Measurements from ENCODE around the gene GSK3B. TPM values are rescaled to one million over a fixed set of nuclear protein-coding genes. Genes with fewer than 3 reads are reported as not detected.

The GSK3B gene
- total RNA-seq, 2 donors from 2014 or later: 36.7 to 47.9 TPM

DNA sequence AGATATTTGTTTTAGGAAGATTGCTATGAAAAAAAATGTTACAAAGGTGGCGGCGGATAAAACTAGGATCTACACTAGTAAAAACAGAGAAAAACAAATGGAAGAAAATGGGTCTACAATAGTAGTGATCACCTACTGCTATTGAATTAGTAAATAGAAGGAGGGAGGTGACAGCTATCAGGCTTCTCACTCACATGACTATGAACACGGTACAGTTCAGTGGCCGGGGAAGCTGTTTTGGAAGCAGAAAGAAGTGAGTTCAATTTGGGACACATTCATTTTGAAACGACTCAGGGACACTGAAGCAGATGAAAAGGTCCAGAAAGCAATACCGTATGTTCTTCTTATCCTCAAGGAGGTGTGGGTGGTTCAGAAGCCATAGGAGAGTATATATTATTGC is 138.3 kb downstream of the GSK3B start:
- intact Hi-C loops (cut with DNase I): no loop called here
- DNase-seq (ENCODE audit: low spot score): no peak

DNA sequence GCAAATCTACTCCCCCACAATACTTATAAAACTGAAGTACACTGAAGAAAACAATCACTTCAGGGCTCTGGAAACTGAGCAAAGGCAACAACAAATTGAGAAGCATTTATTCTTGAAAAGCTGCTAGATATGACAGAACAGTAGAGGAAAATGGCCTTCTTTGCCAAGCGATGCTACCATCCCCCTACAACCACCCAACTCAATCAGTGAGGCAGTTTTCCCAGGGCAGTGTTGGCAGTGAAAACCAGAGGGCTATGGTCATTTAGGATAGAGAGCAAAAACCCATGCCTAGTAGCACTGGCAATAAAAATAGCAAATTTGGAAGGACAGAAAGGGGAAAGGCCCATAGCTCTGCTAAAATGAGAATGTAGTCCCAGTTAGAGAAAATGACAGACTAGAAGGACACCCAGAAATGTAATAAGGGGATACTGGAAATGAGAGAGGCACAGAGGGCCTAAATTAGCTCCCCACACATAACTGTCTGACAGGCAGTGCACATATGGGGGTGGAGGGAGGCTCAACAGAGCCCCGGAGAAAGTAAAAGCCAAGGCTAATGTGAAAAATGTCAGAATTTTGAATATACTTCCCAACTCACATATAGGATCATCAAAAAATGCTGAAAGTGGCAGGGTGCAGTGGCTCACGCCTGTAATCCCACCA is 143.5 kb downstream of the GSK3B start:
- WGBS: 95% methylated on average over 3 of the region's 3 CpGs
- intact Hi-C loops (cut with DNase I): no loop called here
- no peaks in the 10 kb centered on the region for H3K9me3 ChIP-seq

More for the DNA sequence above, 138.3 kb downstream of the GSK3B start:
- Histone ChIP-seq H3K36me3 (no peaks in the 10 kb centered on the region), H3K4me3 (no peak overlapping the region), H3K9me3 (no peaks in the 10 kb centered on the region), H3K4me1 (replicated peaks) (no peaks in the 10 kb centered on the region), H3K27ac (no peak overlapping the region), H3K27me3 (replicated peaks; ENCODE audit: insufficient read depth) (no peaks in the 10 kb centered on the region)
- TF ChIP-seq POLR2A (IDR thresholded peaks at IDR 0.05) (no peak), POLR2AphosphoS5 (IDR thresholded peaks at IDR 0.05) (no peak)
- TF ChIP-seq, protein P1, sequence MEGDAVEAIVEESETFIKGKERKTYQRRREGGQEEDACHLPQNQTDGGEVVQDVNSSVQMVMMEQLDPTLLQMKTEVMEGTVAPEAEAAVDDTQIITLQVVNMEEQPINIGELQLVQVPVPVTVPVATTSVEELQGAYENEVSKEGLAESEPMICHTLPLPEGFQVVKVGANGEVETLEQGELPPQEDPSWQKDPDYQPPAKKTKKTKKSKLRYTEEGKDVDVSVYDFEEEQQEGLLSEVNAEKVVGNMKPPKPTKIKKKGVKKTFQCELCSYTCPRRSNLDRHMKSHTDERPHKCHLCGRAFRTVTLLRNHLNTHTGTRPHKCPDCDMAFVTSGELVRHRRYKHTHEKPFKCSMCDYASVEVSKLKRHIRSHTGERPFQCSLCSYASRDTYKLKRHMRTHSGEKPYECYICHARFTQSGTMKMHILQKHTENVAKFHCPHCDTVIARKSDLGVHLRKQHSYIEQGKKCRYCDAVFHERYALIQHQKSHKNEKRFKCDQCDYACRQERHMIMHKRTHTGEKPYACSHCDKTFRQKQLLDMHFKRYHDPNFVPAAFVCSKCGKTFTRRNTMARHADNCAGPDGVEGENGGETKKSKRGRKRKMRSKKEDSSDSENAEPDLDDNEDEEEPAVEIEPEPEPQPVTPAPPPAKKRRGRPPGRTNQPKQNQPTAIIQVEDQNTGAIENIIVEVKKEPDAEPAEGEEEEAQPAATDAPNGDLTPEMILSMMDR (IDR thresholded peaks at IDR 0.05): no peak
- 94% methylated on average over 6 of the region's 6 CpGs for WGBS

DNA sequence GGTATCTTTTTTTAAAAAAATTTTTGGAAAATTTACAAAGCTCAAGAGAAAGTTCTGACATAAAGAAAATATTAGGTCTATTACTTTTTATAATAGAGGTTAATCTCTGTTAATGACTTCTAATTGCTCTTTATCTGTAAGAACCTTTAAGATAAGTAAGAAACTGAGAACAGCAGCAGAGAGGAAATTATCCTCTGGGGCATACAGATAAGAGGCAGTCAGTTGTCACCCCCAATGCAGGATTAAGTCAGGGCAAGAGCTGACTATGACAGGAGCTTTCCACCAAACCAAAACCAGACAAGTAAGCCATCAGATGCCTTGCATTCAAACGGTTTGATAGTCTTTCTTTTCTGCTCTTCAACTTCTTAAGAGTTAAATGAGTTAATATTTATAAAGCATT is 149.0 kb downstream of the GSK3B start:
- H3K36me3 ChIP-seq: no peaks in the 10 kb centered on the region
- H3K4me3 ChIP-seq: no peak overlapping the region
- H3K9me3 ChIP-seq: no peaks in the 10 kb centered on the region
- no peaks in the 10 kb centered on the region for H3K27me3 ChIP-seq (replicated peaks; ENCODE audit: insufficient read depth)
- intact Hi-C loops (cut with DNase I): no loop called here
- no peaks in the 10 kb centered on the region for H3K4me1 ChIP-seq (replicated peaks)
- no peak for DNase-seq (ENCODE audit: low spot score)
- 21% methylated on average over 1 of the region's 1 CpG for WGBS
- no peak overlapping the region for H3K27ac ChIP-seq
- TF ChIP-seq, protein P1 (IDR thresholded peaks at IDR 0.05): no peak
- TF ChIP-seq POLR2A (IDR thresholded peaks at IDR 0.05): no peak
- no peak for TF ChIP-seq POLR2AphosphoS5 (IDR thresholded peaks at IDR 0.05)

More for the DNA sequence above, 143.5 kb downstream of the GSK3B start:
- TF ChIP-seq, protein P1 (IDR thresholded peaks at IDR 0.05): no peak
- no peak for TF ChIP-seq POLR2AphosphoS5 (IDR thresholded peaks at IDR 0.05)
- no peak for TF ChIP-seq POLR2A (IDR thresholded peaks at IDR 0.05)
- Histone ChIP-seq H3K27me3 (replicated peaks; ENCODE audit: insufficient read depth) (no peaks in the 10 kb centered on the region), H3K36me3 (no peaks in the 10 kb centered on the region), H3K4me1 (replicated peaks) (no peaks in the 10 kb centered on the region), H3K27ac (no peak overlapping the region), H3K4me3 (no peak overlapping the region)
- no peak for DNase-seq (ENCODE audit: low spot score)

DNA sequence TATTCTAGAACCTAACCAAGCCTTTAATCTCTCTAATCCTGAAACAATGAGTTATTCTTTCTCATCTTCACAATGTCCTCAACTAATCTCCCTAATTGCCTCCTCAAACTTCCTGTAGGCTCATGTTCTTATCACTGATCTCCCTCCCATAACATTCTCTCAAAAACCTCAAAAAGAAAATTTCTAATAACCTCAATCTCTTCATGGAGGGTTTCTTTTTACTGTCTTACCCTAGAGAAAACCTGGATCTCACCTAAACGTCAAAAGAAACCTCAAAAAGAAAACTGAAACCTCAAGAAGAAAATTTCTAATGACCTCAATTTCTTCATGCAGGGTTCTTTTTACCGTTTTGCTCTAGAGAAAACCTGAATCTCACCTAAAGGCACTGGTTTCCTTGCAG is 150.2 kb downstream of the GSK3B start:
- Histone ChIP-seq H3K36me3 (no peaks in the 10 kb centered on the region), H3K4me1 (replicated peaks) (no peaks in the 10 kb centered on the region), H3K27ac (no peak overlapping the region), H3K9me3 (no peaks in the 10 kb centered on the region), H3K27me3 (replicated peaks; ENCODE audit: insufficient read depth) (no peaks in the 10 kb centered on the region), H3K4me3 (no peak overlapping the region)
- no peak for TF ChIP-seq POLR2A (IDR thresholded peaks at IDR 0.05)
- TF ChIP-seq POLR2AphosphoS5 (IDR thresholded peaks at IDR 0.05): no peak
- TF ChIP-seq, protein P1 (IDR thresholded peaks at IDR 0.05): no peak
- DNase-seq (ENCODE audit: low spot score): no peak
- WGBS: 83% methylated on average over 2 of the region's 2 CpGs
- intact Hi-C loops (cut with DNase I): no loop called here

DNA sequence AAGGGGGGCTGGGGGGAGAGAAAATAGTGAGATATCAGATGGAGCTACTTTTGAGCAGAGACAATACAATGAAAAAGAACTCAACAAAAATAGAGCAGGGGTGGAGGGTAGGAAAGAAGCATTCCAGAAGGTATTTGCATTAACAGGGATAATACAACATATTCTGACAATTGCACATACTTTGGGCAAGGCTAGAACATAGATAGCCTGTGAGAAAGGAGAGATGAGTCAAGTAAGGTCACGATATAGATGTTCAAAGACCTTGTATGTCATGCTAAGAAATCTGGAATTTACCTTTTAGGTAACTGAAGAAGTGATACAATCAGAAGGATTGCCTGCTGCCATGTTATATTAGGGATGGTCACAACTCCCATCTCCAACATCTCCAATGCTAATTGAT is 155.2 kb downstream of the GSK3B start:
- Histone ChIP-seq H3K4me3 (no peak overlapping the region), H3K4me1 (replicated peaks) (no peaks in the 10 kb centered on the region), H3K27ac (no peak overlapping the region), H3K27me3 (replicated peaks; ENCODE audit: insufficient read depth) (no peaks in the 10 kb centered on the region), H3K9me3 (no peaks in the 10 kb centered on the region), H3K36me3 (no peaks in the 10 kb centered on the region)
- no peak for DNase-seq (ENCODE audit: low spot score)
- no peak for TF ChIP-seq POLR2A (IDR thresholded peaks at IDR 0.05)
- TF ChIP-seq, protein P1 (IDR thresholded peaks at IDR 0.05): no peak
- no peak for TF ChIP-seq POLR2AphosphoS5 (IDR thresholded peaks at IDR 0.05)
- 92% methylated on average over 1 of the region's 1 CpG for WGBS
- intact Hi-C loops (cut with DNase I): no loop called here

All from prostate gland (tissue), 2 donors.